PFSK-1 (cell line): ENCODE results near the gene YIPF1.

Experiments
- FOXP2 ChIP-seq: optimal IDR thresholded peaks from 2 replicates; pipeline ENCODE3; 2011; ENCODE audit warnings: borderline replicate concordance, control low read depth, inconsistent platforms; ENCODE audit not compliant: insufficient read depth; ENCODE audit errors: extremely low read length, extremely low read depth
- POLR2AphosphoS5 ChIP-seq: IDR thresholded peaks from 2 replicates; pipeline ENCODE4 v1.6.1; 2012; ENCODE audit warnings: low read depth, mild to moderate bottlenecking, control low read depth, low read length, moderate library complexity
- TF ChIP-seq, protein P1 (sequence below), 2 experiments: IDR thresholded peaks; 2 replicates each; pipeline versions ENCODE4 v1.6.1 to v1.8.0; 2011 to 2012; ENCODE audit warnings: low read depth in 2 of 2, low read length in 2 of 2, control low read depth in 1 of 2, inconsistent platforms in 1 of 2, mild to moderate bottlenecking in 1 of 2, moderate library complexity in 1 of 2; ENCODE audit not compliant: insufficient read depth in 1 of 2

DNA sequence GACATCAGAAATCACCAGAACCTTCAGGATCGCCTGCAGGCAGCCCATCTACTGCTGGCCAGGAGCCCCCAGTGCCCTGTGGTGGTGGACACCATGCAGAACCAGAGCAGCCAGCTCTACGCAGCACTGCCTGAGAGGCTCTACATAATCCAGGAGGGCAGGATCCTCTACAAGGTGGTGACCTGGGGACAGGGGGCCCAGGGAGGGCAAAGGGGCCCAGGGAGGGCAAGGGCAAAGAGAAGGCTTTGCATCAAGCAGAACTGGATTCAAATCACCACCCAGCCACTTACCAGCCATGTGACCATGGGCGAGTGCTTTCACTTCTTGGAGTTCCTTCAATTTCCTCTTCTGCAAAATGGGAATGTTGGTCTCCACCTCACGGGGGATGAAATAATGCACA is 16.5 kb upstream of the YIPF1 start:
- TF ChIP-seq POLR2AphosphoS5 (no peak), FOXP2 (no peak)
- TF ChIP-seq, protein P1, sequence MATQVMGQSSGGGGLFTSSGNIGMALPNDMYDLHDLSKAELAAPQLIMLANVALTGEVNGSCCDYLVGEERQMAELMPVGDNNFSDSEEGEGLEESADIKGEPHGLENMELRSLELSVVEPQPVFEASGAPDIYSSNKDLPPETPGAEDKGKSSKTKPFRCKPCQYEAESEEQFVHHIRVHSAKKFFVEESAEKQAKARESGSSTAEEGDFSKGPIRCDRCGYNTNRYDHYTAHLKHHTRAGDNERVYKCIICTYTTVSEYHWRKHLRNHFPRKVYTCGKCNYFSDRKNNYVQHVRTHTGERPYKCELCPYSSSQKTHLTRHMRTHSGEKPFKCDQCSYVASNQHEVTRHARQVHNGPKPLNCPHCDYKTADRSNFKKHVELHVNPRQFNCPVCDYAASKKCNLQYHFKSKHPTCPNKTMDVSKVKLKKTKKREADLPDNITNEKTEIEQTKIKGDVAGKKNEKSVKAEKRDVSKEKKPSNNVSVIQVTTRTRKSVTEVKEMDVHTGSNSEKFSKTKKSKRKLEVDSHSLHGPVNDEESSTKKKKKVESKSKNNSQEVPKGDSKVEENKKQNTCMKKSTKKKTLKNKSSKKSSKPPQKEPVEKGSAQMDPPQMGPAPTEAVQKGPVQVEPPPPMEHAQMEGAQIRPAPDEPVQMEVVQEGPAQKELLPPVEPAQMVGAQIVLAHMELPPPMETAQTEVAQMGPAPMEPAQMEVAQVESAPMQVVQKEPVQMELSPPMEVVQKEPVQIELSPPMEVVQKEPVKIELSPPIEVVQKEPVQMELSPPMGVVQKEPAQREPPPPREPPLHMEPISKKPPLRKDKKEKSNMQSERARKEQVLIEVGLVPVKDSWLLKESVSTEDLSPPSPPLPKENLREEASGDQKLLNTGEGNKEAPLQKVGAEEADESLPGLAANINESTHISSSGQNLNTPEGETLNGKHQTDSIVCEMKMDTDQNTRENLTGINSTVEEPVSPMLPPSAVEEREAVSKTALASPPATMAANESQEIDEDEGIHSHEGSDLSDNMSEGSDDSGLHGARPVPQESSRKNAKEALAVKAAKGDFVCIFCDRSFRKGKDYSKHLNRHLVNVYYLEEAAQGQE (IDR thresholded peaks at IDR 0.05; ENCODE audit: insufficient read depth in 1 of 2, low read depth in 2 of 2, low read length in 2 of 2): no peak
